Germinal center (tissue), 1 donor: ENCODE data around the gene TBX15.

Experiments
- DNase-seq: peaks from one replicate; pipeline ENCODE4 v3.0.0; 2012; ENCODE audit warnings: mixed read lengths, low spot score

Gene TBX15

DNA sequence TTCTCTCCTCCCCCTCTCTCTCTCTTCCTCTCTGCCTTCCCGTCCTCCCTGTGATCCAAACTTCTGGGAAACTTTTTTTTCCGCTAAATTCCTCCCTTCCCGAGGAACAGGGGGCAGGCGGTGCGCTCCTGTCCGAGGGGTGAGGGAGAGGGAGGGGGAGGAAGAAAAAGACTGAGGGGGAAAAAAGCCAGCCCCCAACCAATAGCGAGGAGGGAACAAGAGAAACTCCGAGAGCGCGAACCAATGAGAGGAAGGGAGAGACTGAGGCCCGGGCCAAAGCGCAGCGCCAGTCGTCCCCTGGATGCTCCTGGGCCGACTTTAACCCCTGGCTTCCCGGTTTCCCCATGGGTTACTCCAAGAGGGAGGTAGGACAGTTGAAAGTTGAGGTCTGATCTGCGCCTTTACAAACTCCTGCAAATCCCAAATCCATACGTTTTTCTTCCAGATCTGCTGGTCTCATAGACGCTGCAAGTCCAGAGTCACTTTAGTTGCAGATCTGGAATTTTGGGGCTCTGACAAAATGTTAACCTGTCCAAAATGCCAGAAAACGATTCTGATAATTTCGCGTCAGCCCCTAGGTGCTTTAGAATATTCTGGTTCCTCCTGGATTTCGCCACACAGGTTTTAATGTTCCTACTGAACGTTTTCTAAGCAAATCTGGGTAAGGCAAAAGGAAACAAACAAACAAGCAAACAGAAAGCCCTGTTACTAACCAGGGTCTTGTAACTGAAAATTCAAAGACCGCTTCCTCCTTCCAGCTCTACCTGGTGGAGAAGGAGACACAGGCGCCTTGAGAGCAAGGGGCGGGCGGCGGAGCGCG is at the start of gene TBX15:
TSS of gene TBX15 (minus strand) at position 158 of the 820 bp plus-strand sequence. CDS start 548 bp downstream, outside the sequence.
- no peak for DNase-seq

DNA sequence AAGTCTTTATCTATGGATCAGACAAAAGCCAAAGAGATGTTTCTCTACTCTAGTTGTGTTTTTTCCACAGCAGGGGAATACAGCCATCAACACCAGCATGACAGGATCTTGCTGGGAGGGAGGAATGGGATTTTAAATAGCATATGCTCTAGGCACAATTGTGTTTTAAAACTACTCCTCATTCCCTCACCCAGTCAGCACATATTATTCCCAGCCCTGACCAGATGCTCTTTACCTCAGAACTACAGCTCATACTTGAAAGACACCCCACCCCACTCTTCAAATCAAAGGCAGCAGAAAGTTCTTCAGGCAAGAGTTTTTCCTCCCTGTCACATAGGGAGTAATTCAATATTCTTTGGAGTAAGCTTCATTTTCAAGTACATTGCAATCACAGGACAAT is 46.2 kb upstream of the TBX15 start:
- no peak for DNase-seq

DNA sequence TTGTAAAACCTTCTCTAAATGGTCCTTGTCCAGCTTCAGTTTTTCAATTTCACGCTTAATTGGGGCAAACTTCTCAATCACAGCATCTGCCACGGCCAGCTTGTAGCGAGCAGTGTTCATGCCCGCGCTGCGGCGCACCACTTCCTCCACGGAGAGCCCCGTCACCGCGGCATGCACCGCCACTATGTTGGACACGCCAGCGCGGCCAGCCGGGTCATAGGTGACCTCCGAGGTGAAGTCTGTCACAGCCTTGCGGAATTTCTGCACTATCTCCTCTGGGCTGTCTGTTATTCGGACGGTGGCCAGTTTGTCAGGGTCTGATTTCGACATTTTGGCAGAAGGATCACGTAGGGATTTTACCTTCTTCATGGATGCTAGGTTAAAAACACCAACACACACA is 44.8 kb upstream of the TBX15 start:
- DNase-seq: no peak

DNA sequence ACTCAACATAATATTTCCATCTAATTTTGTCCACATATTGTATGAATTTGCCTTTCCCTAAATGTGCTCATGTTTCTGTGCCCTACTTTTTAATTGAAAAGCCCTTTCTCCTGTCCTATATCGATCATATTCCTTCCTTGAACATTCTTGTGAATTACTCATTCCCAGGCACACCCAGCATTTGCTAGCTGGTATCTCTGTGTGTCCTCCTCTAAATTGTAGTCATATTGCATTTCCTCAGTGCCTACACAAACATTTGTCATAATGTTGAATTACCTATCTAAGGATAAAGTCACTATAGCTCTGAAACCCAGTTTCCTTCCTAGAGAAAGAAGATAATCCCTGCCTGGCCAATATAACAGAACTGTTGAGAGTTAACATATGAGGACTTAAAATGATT is 39.6 kb upstream of the TBX15 start:
- DNase-seq: no peak

- no peak for DNase-seq
These were observed 38.8 kb upstream of the TBX15 start for GRCh38 chr1:119026956-119027355.

DNA sequence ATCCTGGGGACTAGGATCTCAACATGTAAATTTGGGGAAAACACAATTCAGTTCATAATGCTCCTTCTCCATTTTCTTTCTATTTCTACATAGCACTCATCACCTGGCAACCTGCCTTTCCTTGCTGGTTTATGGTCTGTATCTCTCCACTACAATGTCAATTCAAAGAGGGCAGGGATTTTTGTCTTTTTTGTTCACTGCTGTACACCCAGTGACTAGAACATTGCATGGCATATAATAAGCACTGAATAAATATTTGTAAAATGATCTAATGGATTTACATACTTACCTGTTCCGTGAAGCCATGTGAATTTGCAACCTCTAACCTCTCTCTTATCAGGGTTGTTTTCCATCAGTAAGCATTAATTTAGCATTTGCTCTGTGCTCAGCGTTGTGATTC is 27.4 kb upstream of the TBX15 start:
- DNase-seq: no peak

DNA sequence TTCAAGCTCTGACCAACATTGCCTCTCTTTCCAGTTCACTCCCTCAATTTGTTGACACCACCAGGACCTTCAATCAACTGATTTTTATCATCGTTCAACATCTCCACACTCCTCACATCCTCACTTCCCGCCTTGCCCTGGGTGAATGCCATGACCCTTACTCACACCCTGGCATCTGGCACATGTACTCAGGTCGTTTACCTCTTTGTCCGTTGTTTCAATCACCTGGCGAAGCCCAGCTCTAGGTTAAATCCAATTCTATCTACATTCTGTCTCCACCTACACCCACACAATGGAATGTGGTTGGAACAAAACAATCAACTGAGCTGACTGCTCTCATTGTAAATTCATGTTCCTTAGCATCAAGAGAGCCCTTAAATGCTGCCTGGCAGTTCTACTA is 24.2 kb upstream of the TBX15 start:
- DNase-seq: no peak

DNA sequence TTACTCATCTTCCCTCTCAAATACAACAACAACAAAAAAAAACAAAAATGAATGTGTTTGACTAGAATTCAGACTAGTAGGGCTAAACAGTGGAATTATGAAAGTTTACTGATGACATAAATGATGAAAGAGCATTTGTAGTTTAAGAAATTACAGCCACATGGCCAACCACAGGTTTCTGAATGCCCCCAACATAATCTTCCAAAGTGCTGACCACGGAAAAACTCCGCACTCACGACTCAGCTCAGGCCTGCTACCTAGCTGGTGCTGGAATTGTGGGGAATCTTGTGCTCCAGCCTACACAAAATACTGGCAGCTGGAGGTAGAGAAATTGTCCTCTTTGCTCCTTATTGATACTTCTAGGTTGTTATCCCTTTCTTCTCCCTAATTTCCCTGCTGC is 23.6 kb upstream of the TBX15 start:
- no peak for DNase-seq

- no peak for DNase-seq
These were observed 23.0 kb upstream of the TBX15 start for GRCh38 chr1:119011116-119011515.

- no peak for DNase-seq
These were observed 22.1 kb upstream of the TBX15 start for GRCh38 chr1:119010201-119010600.

GRCh38 chr1:119009312-119009655 is 21.1 kb upstream of the TBX15 start:
- no peak for DNase-seq

GRCh38 chr1:119008483-119009311 is 20.6 kb upstream of the TBX15 start:
- no peak for DNase-seq

- no peak for DNase-seq
These were observed 19.7 kb upstream of the TBX15 start for GRCh38 chr1:119007670-119008482.

GRCh38 chr1:119007339-119007669 is 19.2 kb upstream of the TBX15 start:
- no peak for DNase-seq

GRCh38 chr1:119006406-119007279 is 18.5 kb upstream of the TBX15 start:
- DNase-seq: no peak

- no peak for DNase-seq
These were observed 17.7 kb upstream of the TBX15 start for GRCh38 chr1:119005724-119006405.

DNA sequence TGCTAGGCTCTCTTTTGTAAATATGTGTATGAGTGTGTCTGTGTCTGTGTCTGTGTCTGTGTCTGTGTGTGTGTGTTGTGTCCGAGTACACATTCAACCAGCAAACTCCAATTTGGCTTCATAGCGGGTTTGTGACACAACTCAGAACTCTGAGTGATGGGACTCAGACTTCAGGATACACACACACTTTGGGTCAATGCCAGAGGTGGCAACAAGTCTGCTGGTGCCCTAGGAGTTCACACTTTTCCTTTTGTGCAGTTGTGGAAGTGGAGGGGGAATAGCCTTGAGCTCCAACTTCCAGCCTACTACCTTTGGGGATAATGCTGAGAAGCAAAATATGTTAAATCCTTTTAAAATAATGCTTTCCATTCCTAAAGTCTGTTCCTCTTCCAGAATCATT is 16.6 kb upstream of the TBX15 start:
- DNase-seq: no peak

DNA sequence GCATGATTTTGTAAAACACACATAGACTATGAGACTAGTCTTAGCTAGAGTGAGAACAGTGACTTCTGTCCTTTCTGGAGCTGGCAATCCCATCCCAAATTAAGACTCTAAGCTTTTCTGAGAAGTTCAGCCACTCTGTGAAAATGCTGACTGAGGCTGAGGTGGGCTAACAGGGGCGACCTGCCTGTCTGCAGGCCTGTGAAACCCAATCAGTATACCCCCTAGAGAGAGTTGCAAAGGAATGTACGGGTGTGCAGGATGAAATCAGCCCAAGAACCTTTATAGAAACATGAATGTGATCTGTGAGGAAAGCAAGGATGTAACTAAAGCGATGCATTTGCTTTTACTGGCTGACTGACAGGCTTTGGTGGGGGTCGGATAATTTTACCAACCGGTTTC is 16.0 kb upstream of the TBX15 start:
- DNase-seq: no peak

GRCh38 chr1:119003413-119004128 is 15.4 kb upstream of the TBX15 start:
- no peak for DNase-seq

DNA sequence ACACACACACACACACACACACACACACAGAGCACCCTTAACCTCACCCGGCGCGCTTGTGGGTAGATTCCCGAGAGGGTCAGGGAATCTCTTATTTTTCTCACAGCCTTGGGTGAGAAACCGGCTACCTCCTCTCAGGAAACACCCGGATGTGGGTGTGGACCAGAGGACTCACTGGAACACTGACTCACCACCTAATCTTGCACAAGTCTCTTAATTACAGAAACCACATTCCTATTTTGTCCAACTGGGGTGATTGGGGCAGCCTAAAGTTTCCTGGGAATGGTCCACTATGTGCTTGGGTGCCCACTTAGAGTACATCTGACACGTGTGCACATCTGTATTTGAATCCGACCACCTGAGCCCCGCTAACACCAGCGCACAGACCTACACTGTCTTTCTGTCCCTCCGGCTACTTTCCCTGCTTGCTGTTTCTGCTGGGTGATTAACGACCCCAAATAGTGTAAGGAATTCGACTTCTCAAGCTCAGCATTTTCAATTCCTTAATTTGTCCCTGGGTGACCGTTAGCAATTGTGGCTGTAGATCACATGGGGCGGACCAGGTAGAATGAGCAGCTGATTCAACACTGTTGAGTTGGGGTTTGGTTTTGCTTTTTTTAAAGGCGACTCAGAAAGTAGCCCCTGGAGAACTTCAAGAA is 14.0 kb upstream of the TBX15 start:
- no peak for DNase-seq
